Loucy (cell line): ENCODE measurements around the gene DCPS.

ENCODE experiments used
- CTCF ChIP-seq: fragments of 200-600 bp; sonication (generic); conservative IDR thresholded peaks from 2 replicates; pipeline ENCODE4 v1.5.1; 2014; ENCODE audit warnings: mild to moderate bottlenecking, antibody characterized with exemption, low read length
- EZH2phosphoT487 ChIP-seq: fragments of 200-600 bp; IDR thresholded peaks from 2 replicates; pipeline ENCODE4 v1.6.1; 2018; ENCODE audit warnings: antibody characterized with exemption, mild to moderate bottlenecking, moderate library complexity, borderline replicate concordance

GRCh38 chr11:126345283-126345682, 41.4 kb downstream of the DCPS start:
- TF ChIP-seq CTCF (no peak), EZH2phosphoT487 (no peak)
